Left lung (tissue), 10 donors: ENCODE data around the gene B4GALNT4. TPM values are rescaled to one million over a fixed set of nuclear protein-coding genes. Genes with fewer than 3 reads are reported as not detected.

ENCODE experiments used
- ATAC-seq: fragments of 200-7000 bp; cut with Tn5 transposase; one replicate; pipeline ENCODE4 v1.9.1; 2020; ENCODE audit warnings: moderate library complexity
- DNase-seq, 4 donors: peaks; one replicate each; pipeline ENCODE4 v3.0.0-alpha.2; 2013 to 2020
- H3K27ac ChIP-seq, 2 donors: fragments of 200-600 bp; sonication (generic) in 1 of 2; one replicate each; pipeline versions ENCODE4 v1.5.0 to v1.8.0; 2020 to 2021
- H3K27me3 ChIP-seq, 2 donors: fragments of 200-600 bp; sonication (generic) in 1 of 2; one replicate each; pipeline versions ENCODE4 v1.5.0 to v1.8.0; 2020 to 2021
- H3K36me3 ChIP-seq, 2 donors: fragments of 200-600 bp; sonication (generic) in 1 of 2; one replicate each; pipeline versions ENCODE4 v1.5.0 to v1.8.0; 2020 to 2021
- H3K4me1 ChIP-seq, 2 donors: fragments of 200-600 bp; one replicate each; pipeline ENCODE4 v1.8.0; 2021
- H3K4me3 ChIP-seq, 2 donors: fragments of 200-600 bp; sonication (generic) in 1 of 2; one replicate each; pipeline versions ENCODE4 v1.5.0 to v1.8.0; 2020 to 2021; ENCODE audit warnings: mild to moderate bottlenecking in 1 of 2
- H3K9me3 ChIP-seq, 2 donors: fragments of 200-600 bp; sonication (generic) in 1 of 2; one replicate each; pipeline versions ENCODE4 v1.5.0 to v1.8.0; 2020 to 2021
- intact Hi-C, 2 donors: fragments of 100-400 bp; cut with DNase I; formaldehyde crosslinking; loops; one replicate each; pipeline versions ENCODE4 v1.11.2 to v1.14.2; 2022
- polyA plus RNA-seq, 6 donors: library from polyadenylated mRNA; unstranded; fragments of 120-200 nt; gene quantifications; one replicate each; pipeline ENCODE4 v1.2.1, GENCODE V29; 2013; ENCODE audit not compliant: insufficient read length in 6 of 6
- total RNA-seq, 2 donors: library from RNA; stranded (reverse); fragmentation: NEBNext Ultra II Directional; extraction: Animal tissue kit (Norgen Biotek cat#: 25700); gene quantifications; one replicate each; pipeline ENCODE4 v1.2.1, GENCODE V29; 2021
- TF ChIP-seq, protein P1 (sequence below), 2 donors: fragments of 200-600 bp; sonication (generic) in 1 of 2; IDR thresholded peaks; one replicate each; pipeline versions ENCODE4 v1.5.0 to v1.8.0; 2021; ENCODE audit warnings: antibody characterized with exemption in 2 of 2
- donor health status: DM: no; HTN: yes; CAD: no.
- donor health status: DM: no; HTN: no; CAD: no.

The B4GALNT4 gene
- total and polyA plus RNA-seq, 8 donors: 1.4 to 78.7 (median 52.4) TPM

GRCh38 chr11:425301-425700, 56.0 kb downstream of the B4GALNT4 start:
- peaks cover 0 to 20% of the 10 kb centered on the region in 2 donors for H3K27me3 ChIP-seq
- no peaks in the 10 kb centered on the region for H3K4me1 ChIP-seq
- H3K9me3 ChIP-seq: no peaks in the 10 kb centered on the region
- TF ChIP-seq, protein P1, sequence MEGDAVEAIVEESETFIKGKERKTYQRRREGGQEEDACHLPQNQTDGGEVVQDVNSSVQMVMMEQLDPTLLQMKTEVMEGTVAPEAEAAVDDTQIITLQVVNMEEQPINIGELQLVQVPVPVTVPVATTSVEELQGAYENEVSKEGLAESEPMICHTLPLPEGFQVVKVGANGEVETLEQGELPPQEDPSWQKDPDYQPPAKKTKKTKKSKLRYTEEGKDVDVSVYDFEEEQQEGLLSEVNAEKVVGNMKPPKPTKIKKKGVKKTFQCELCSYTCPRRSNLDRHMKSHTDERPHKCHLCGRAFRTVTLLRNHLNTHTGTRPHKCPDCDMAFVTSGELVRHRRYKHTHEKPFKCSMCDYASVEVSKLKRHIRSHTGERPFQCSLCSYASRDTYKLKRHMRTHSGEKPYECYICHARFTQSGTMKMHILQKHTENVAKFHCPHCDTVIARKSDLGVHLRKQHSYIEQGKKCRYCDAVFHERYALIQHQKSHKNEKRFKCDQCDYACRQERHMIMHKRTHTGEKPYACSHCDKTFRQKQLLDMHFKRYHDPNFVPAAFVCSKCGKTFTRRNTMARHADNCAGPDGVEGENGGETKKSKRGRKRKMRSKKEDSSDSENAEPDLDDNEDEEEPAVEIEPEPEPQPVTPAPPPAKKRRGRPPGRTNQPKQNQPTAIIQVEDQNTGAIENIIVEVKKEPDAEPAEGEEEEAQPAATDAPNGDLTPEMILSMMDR (IDR thresholded peaks at IDR 0.05): no peak
- H3K27ac ChIP-seq: no peak overlapping the region
- DNase-seq (no peak), ATAC-seq (no peak)
- intact Hi-C loops: no loop called here
- H3K36me3 ChIP-seq: no peaks in the 10 kb centered on the region
- H3K4me3 ChIP-seq: no peak overlapping the region

GRCh38 chr11:426851-427250, 57.6 kb downstream of the B4GALNT4 start:
- H3K9me3 ChIP-seq: no peaks in the 10 kb centered on the region
- no peak for ATAC-seq
- intact Hi-C loops: no loop called here

GRCh38 chr11:428295-428694, 59.0 kb downstream of the B4GALNT4 start:
- TF ChIP-seq, protein P1 (IDR thresholded peaks at IDR 0.05): no peak
- no peaks in the 10 kb centered on the region for H3K36me3 ChIP-seq
- H3K4me1 ChIP-seq: no peaks in the 10 kb centered on the region
- H3K4me3 ChIP-seq: no peak overlapping the region
- no peak overlapping the region for H3K27ac ChIP-seq
- intact Hi-C loops: no loop called here
- H3K9me3 ChIP-seq: no peaks in the 10 kb centered on the region
- ATAC-seq: no peak
- peaks cover 0 to 16% of the 10 kb centered on the region in 2 donors for H3K27me3 ChIP-seq
- DNase-seq: peak in 1 of 4 donors; percentile 62

More at GRCh38 chr11:426851-427250, 57.6 kb downstream of the B4GALNT4 start:
- DNase-seq: peak in 1 of 4 donors; percentile 51
- Histone ChIP-seq H3K4me3 (no peak overlapping the region), H3K27ac (no peak overlapping the region), H3K4me1 (no peaks in the 10 kb centered on the region), H3K27me3 (peaks cover 0 to 16% of the 10 kb centered on the region in 2 donors), H3K36me3 (no peaks in the 10 kb centered on the region)
- TF ChIP-seq, protein P1 (IDR thresholded peaks at IDR 0.05): no peak

DNA sequence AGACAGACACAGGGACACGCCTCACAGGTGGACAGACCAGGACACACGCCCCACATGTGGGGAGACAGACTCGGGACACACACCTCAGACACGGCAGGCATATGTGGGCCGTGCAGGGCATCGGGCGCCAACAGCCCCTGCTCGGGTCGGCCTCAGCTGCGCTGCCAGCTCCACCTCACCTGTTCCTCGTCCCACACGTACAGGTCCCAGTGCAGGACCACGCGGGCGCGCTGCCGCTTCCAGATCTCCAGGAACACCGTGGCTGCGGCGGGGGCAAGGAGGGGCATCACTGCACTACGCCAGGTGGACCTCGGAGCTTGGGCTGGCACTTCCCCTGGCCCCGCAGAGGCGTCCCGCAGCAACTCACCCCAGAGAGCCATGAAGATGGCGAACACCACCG, 60.1 kb downstream of the B4GALNT4 start:
- no peak overlapping the region for H3K4me3 ChIP-seq
- no peaks in the 10 kb centered on the region for H3K4me1 ChIP-seq
- no peak overlapping the region for H3K27ac ChIP-seq
- DNase-seq: peak in 1 of 4 donors; percentile 71
- peaks cover 0 to 11% of the 10 kb centered on the region in 2 donors for H3K27me3 ChIP-seq
- intact Hi-C loops: no loop called here
- no peaks in the 10 kb centered on the region for H3K9me3 ChIP-seq
- no peaks in the 10 kb centered on the region for H3K36me3 ChIP-seq
- no peak for ATAC-seq
- TF ChIP-seq, protein P1 (IDR thresholded peaks at IDR 0.05): no peak

GRCh38 chr11:429931-430456, 60.7 kb downstream of the B4GALNT4 start:
- peaks cover 0 to 6% of the 10 kb centered on the region in 2 donors for H3K27me3 ChIP-seq
- no peaks in the 10 kb centered on the region for H3K36me3 ChIP-seq
- H3K4me1 ChIP-seq: no peaks in the 10 kb centered on the region
- H3K27ac ChIP-seq: no peak overlapping the region
- intact Hi-C loops: no loop called here
- TF ChIP-seq, protein P1 (IDR thresholded peaks at IDR 0.05): no peak
- H3K9me3 ChIP-seq: no peaks in the 10 kb centered on the region
- DNase-seq (peak in 1 of 4 donors; percentile 73), ATAC-seq (no peak)
- no peak overlapping the region for H3K4me3 ChIP-seq

Other genes with a start within 250 kb of the B4GALNT4 start
- not detected for gene SCGB1C1, start 176.4 kb upstream of the B4GALNT4 start, total RNA-seq
- gene SCGB1C1, start 176.4 kb upstream of the B4GALNT4 start, polyA plus RNA-seq: not detected
- 10 to 100 TPM; 46.0 to 53.6 TPM for gene BET1L, start 162.1 kb upstream of the B4GALNT4 start, total RNA-seq
- 10 to 100 TPM; 36.1 to 50.7 (median 40.5) TPM for gene BET1L, start 162.1 kb upstream of the B4GALNT4 start, polyA plus RNA-seq
- 100 to 1,000 TPM; 100 to 117 TPM for gene RIC8A, start 161.8 kb upstream of the B4GALNT4 start, total RNA-seq
- gene RIC8A, start 161.8 kb upstream of the B4GALNT4 start, polyA plus RNA-seq: 10 to 100 TPM; 74.4 to 85.1 (median 76.6) TPM
- gene SIRT3, start 133.2 kb upstream of the B4GALNT4 start, total RNA-seq: 10 to 100 TPM; 13.5 to 15.1 TPM
- gene SIRT3, start 133.2 kb upstream of the B4GALNT4 start, polyA plus RNA-seq: 10 to 100 TPM; 28.6 to 36.6 (median 29.8) TPM
- 100 to 1,000 TPM in 1 of 2 donors, 10 to 100 TPM in 1; 78.0 to 131 TPM for gene PSMD13, start 132.5 kb upstream of the B4GALNT4 start, total RNA-seq
- 100 to 1,000 TPM; 132 to 157 (median 151) TPM for gene PSMD13, start 132.5 kb upstream of the B4GALNT4 start, polyA plus RNA-seq
- 1 to 10 TPM in 1 of 2 donors, under 1 TPM in 1; 0.26 to 1.5 TPM for gene NLRP6, start 91.1 kb upstream of the B4GALNT4 start, total RNA-seq
- under 1 TPM in 2 of 6 donors, not detected in 4; 0.06 to 0.08 TPM for gene NLRP6, start 91.1 kb upstream of the B4GALNT4 start, polyA plus RNA-seq
- 10 to 100 TPM; 47.7 to 75.3 TPM for gene PGGHG, start 80.4 kb upstream of the B4GALNT4 start, total RNA-seq
- 10 to 100 TPM; 14.2 to 22.9 (median 19.5) TPM for gene PGGHG, start 80.4 kb upstream of the B4GALNT4 start, polyA plus RNA-seq
- gene IFITM5, start 70.0 kb upstream of the B4GALNT4 start, total RNA-seq: not detected
- under 1 TPM in 4 of 6 donors, not detected in 2; 0.18 to 0.91 (median 0.57) TPM for gene IFITM5, start 70.0 kb upstream of the B4GALNT4 start, polyA plus RNA-seq
- 100 to 1,000 TPM; 398 to 886 TPM for gene IFITM2, start 61.7 kb upstream of the B4GALNT4 start, total RNA-seq
- 100 to 1,000 TPM; 106 to 184 (median 152) TPM for gene IFITM2, start 61.7 kb upstream of the B4GALNT4 start, polyA plus RNA-seq
- gene IFITM1, start 55.5 kb upstream of the B4GALNT4 start, total RNA-seq: 100 to 1,000 TPM in 1 of 2 donors, 10 to 100 TPM in 1; 98.7 to 149 TPM
- gene IFITM1, start 55.5 kb upstream of the B4GALNT4 start, polyA plus RNA-seq: 10 to 100 TPM in 5 of 6 donors, 1 to 10 TPM in 1; 6.3 to 20.1 (median 13.7) TPM
- gene IFITM3, start 48.6 kb upstream of the B4GALNT4 start, total RNA-seq: 1,000 to 10,000 TPM in 1 of 2 donors, 100 to 1,000 TPM in 1; 724 to 1,115 TPM
- gene IFITM3, start 48.6 kb upstream of the B4GALNT4 start, polyA plus RNA-seq: 100 to 1,000 TPM; 269 to 498 (median 350) TPM
- gene PKP3, start 24.7 kb downstream of the B4GALNT4 start, total RNA-seq: 10 to 100 TPM; 43.3 to 48.6 TPM
- 10 to 100 TPM; 11.0 to 15.5 (median 12.6) TPM for gene PKP3, start 24.7 kb downstream of the B4GALNT4 start, polyA plus RNA-seq
- 10 to 100 TPM; 59.0 to 74.8 TPM for gene SIGIRR, start 45.5 kb downstream of the B4GALNT4 start, total RNA-seq
- 10 to 100 TPM; 24.2 to 43.7 (median 30.3) TPM for gene SIGIRR, start 45.5 kb downstream of the B4GALNT4 start, polyA plus RNA-seq
- gene ANO9, start 72.5 kb downstream of the B4GALNT4 start, total RNA-seq: 10 to 100 TPM; 20.2 to 28.0 TPM
- 1 to 10 TPM; 4.0 to 9.5 (median 7.3) TPM for gene ANO9, start 72.5 kb downstream of the B4GALNT4 start, polyA plus RNA-seq
- gene PTDSS2, start 80.8 kb downstream of the B4GALNT4 start, total RNA-seq: 10 to 100 TPM; 25.6 to 27.9 TPM
- 10 to 100 TPM; 21.5 to 30.3 (median 24.8) TPM for gene PTDSS2, start 80.8 kb downstream of the B4GALNT4 start, polyA plus RNA-seq
- 100 to 1,000 TPM; 185 to 243 TPM for gene RNH1, start 137.7 kb downstream of the B4GALNT4 start, total RNA-seq
- 100 to 1,000 TPM in 1 of 6 donors, 10 to 100 TPM in 5; 69.3 to 112 (median 88.3) TPM for gene RNH1, start 137.7 kb downstream of the B4GALNT4 start, polyA plus RNA-seq
- 10 to 100 TPM; 43.2 to 52.4 TPM for gene HRAS, start 166.1 kb downstream of the B4GALNT4 start, total RNA-seq
- 10 to 100 TPM; 32.4 to 40.6 (median 37.1) TPM for gene HRAS, start 166.1 kb downstream of the B4GALNT4 start, polyA plus RNA-seq
- 1 to 10 TPM; 1.8 to 3.1 TPM for gene LRRC56, start 168.0 kb downstream of the B4GALNT4 start, total RNA-seq
- 1 to 10 TPM; 2.1 to 4.7 (median 2.9) TPM for gene LRRC56, start 168.0 kb downstream of the B4GALNT4 start, polyA plus RNA-seq
- 1 to 10 TPM; 4.1 to 4.5 TPM for gene LMNTD2, start 191.2 kb downstream of the B4GALNT4 start, total RNA-seq
- gene LMNTD2, start 191.2 kb downstream of the B4GALNT4 start, polyA plus RNA-seq: 1 to 10 TPM; 1.6 to 5.2 (median 2.5) TPM
- 10 to 100 TPM; 42.1 to 57.2 TPM for gene RASSF7, start 191.5 kb downstream of the B4GALNT4 start, total RNA-seq
- gene RASSF7, start 191.5 kb downstream of the B4GALNT4 start, polyA plus RNA-seq: 10 to 100 TPM; 17.6 to 31.1 (median 26.3) TPM
- gene PHRF1, start 207.0 kb downstream of the B4GALNT4 start, total RNA-seq: 10 to 100 TPM; 23.9 to 32.7 TPM
- gene PHRF1, start 207.0 kb downstream of the B4GALNT4 start, polyA plus RNA-seq: 10 to 100 TPM; 18.6 to 29.5 (median 23.5) TPM
- 10 to 100 TPM; 38.8 to 50.4 TPM for gene IRF7, start 246.5 kb downstream of the B4GALNT4 start, total RNA-seq
- 10 to 100 TPM in 5 of 6 donors, 1 to 10 TPM in 1; 9.8 to 14.7 (median 12.8) TPM for gene IRF7, start 246.5 kb downstream of the B4GALNT4 start, polyA plus RNA-seq